Activated CD4-positive, CD25-positive, alpha-beta regulatory T cell treated with anti-CD3 and anti-CD28 coated beads, Interleukin-2, amount 50 U/mL, for 16 hours (primary cell): ENCODE results near the gene WDR47.
"Not testable (repeated sequence)": the region's sequence is repeated elsewhere in the genome, so short reads cannot be mapped to it uniquely, and the experiment has no call there.

Experiments used
- DNase-seq: peaks from one replicate; pipeline ENCODE4 v3.0.0-alpha.2; 2020; ENCODE audit warnings: low read depth, low spot score

Gene WDR47

GRCh38 chr1:108962681-108963051 lies 79.2 kb downstream of the WDR47 start:
- DNase-seq = no peak

GRCh38 chr1:108961752-108962486 lies 80.0 kb downstream of the WDR47 start:
- no peak for DNase-seq

- DNase-seq = no peak
Observed at GRCh38 chr1:108961198-108961597, 80.7 kb downstream of the WDR47 start.

GRCh38 chr1:108960719-108961118 lies 81.2 kb downstream of the WDR47 start:
- DNase-seq = no peak

GRCh38 chr1:108957888-108958287 lies 84.0 kb downstream of the WDR47 start:
- DNase-seq = no peak

- DNase-seq = no peak
Observed at GRCh38 chr1:108955881-108956280, 86.0 kb downstream of the WDR47 start.

GRCh38 chr1:108955111-108955510 lies 86.8 kb downstream of the WDR47 start:
- no peak for DNase-seq

- no peak for DNase-seq
Observed at GRCh38 chr1:108953452-108953851, 88.5 kb downstream of the WDR47 start.

GRCh38 chr1:108951242-108951641 lies 90.7 kb downstream of the WDR47 start:
- DNase-seq = no peak

GRCh38 chr1:108949044-108949443 lies 92.9 kb downstream of the WDR47 start:
- DNase-seq = no peak

GRCh38 chr1:108947871-108948525 lies 93.9 kb downstream of the WDR47 start:
- no peak for DNase-seq

- DNase-seq = no peak
Observed at GRCh38 chr1:108936170-108936569, 105.7 kb downstream of the WDR47 start.

GRCh38 chr1:108933944-108934343 lies 108.0 kb downstream of the WDR47 start:
- DNase-seq = no peak

- not testable (repeated sequence) for DNase-seq
Observed at GRCh38 chr1:108927565-108927964, 114.3 kb downstream of the WDR47 start.

- no peak for DNase-seq
Observed at GRCh38 chr1:108925920-108926319, 116.0 kb downstream of the WDR47 start.
